ENCODE measurements around the gene AQP12B.
"Not testable (repeated sequence)": the region's sequence is repeated elsewhere in the genome, so short reads cannot be mapped to it uniquely, and the experiment has no call there.

AQP12B gene

GRCh38 chr2:240683329-240683979 is 769 bp upstream of the AQP12B start:
- not testable (repeated sequence) for DNase-seq

GRCh38 chr2:240680185-240680584 is 2.5 kb downstream of the AQP12B start:
- not testable (repeated sequence) for DNase-seq

GRCh38 chr2:240678909-240679308 is 3.8 kb downstream of the AQP12B start:
- DNase-seq: not testable (repeated sequence)

GRCh38 chr2:240678043-240678442 is 4.6 kb downstream of the AQP12B start:
- DNase-seq: not testable (repeated sequence)

GRCh38 chr2:240675345-240675744 is 7.3 kb downstream of the AQP12B start:
- not testable (repeated sequence) for DNase-seq

- not testable (repeated sequence) for DNase-seq
Measured at GRCh38 chr2:240674461-240675184, 8.1 kb downstream of the AQP12B start.

- DNase-seq: no peak
Measured at GRCh38 chr2:240672701-240673190, 9.9 kb downstream of the AQP12B start.

- no peak for DNase-seq
Measured at GRCh38 chr2:240672076-240672700, 10.5 kb downstream of the AQP12B start.

GRCh38 chr2:240670950-240671349 is 11.7 kb downstream of the AQP12B start:
- no peak for DNase-seq

GRCh38 chr2:240670402-240670801 is 12.3 kb downstream of the AQP12B start:
- DNase-seq: no peak

- DNase-seq: no peak
Measured at GRCh38 chr2:240664622-240665021, 18.1 kb downstream of the AQP12B start.

GRCh38 chr2:240663546-240664190 is 19.0 kb downstream of the AQP12B start:
- no peak for DNase-seq

GRCh38 chr2:240662681-240663080 is 20.0 kb downstream of the AQP12B start:
- no peak for DNase-seq

- not testable (repeated sequence) for DNase-seq
Measured at GRCh38 chr2:240659883-240660282, 22.8 kb downstream of the AQP12B start.

- DNase-seq: no peak
Measured at GRCh38 chr2:240655931-240656886, 26.5 kb downstream of the AQP12B start.

GRCh38 chr2:240651185-240651584 is 31.5 kb downstream of the AQP12B start:
- DNase-seq: no peak

GRCh38 chr2:240650254-240650965 is 32.3 kb downstream of the AQP12B start:
- no peak for DNase-seq

GRCh38 chr2:240649331-240649730 is 33.4 kb downstream of the AQP12B start:
- no peak for DNase-seq

GRCh38 chr2:240648650-240649275 is 33.9 kb downstream of the AQP12B start:
- DNase-seq: no peak

- no peak for DNase-seq
Measured at GRCh38 chr2:240648155-240648649, 34.5 kb downstream of the AQP12B start.
